ENCODE results near the gene EIF2B2. TPM values are rescaled to one million over a fixed set of nuclear protein-coding genes. Genes with fewer than 3 reads are reported as not detected.

EIF2B2 gene
- total and polyA plus RNA-seq, 2 of the 13 experiments (the other 11 are each of a cell fraction or from before 2014, with no cell fraction given), result 54.4 to 78.6 TPM

DNA sequence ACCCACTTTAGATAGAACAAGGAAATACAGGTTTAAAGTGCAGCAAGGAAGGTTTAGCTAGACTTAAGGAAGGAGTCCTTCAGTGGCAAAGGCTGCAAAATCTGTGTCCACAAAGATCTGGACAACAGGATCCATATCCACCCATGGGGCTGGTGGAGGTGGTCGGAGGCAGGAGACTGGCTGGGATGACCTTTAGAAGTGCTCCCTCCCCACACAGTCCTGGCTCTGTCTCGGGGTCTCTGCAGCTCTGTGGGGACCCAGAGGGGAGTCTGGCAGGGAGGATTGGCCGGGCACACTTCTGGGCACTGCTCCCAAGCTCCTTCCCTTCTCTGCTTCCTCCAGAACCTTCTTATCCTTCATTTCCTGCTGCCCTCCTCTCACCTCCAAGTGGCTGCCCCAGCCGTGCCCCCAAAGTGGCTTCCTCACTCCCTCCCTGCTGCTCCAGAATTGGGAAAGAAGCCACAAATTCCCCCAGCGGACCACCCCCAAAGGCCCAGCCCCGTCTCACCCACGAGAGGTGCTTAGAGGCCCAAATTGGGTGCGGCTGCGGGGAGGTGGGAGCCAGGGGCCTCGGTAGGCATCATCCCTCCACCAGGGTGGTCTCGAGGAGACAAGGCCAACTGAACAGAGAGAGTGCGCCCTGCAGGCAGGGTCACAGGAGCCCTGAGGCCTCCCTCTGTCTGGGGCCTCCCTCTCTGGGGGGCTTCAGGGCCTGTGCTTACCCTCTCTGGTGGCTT, 25.4 kb upstream of the EIF2B2 start:
- FAIRE-seq, result no peak
- peaks cover 51% of the 10 kb centered on the region for H3K4me1 ChIP-seq (ENCODE audit: insufficient read depth, low read length)

More for the DNA sequence above, 25.4 kb upstream of the EIF2B2 start:
- BruUV-seq (replicated peaks), result no TSS peak
- Histone ChIP-seq H3K36me3 (replicated peaks in 1 of 2; ENCODE audit: control insufficient read depth in 1 of 2, insufficient read depth in 2 of 2, low read length in 2 of 2) (no peaks in the 10 kb centered on the region), H3K27ac (ENCODE audit: extremely low read length, insufficient read depth, low read length) (no peak overlapping the region), H3K9ac (ENCODE audit: insufficient read depth, low read depth, low read length) (no peak overlapping the region), H2AFZ (ENCODE audit: low read length) (no peak overlapping the region), H3K9me3 (ENCODE audit: low read length) (no peaks in the 10 kb centered on the region), H3K4me3 (replicated peaks in 1 of 3; ENCODE audit: insufficient read depth in 1 of 3, low read depth in 2 of 3, low read length in 3 of 3) (no peak overlapping the region), H4K20me1 (ENCODE audit: insufficient read depth, low read length) (no peaks in the 10 kb centered on the region), H3K27me3 (ENCODE audit: control insufficient read depth in 1 of 2, insufficient read depth in 2 of 2, low read length in 2 of 2) (peaks cover 0 to 48% of the 10 kb centered on the region in 2 experiments; a peak in 4 of 5 replicates), H3K4me2 (ENCODE audit: low read depth, low read length) (no peak overlapping the region), H3K79me2 (ENCODE audit: insufficient read depth, low read length) (no peaks in the 10 kb centered on the region)
- CTCF ChIA-PET (ENCODE audit: low intra/inter-chr PET ratio, low total read pairs), result no interaction called here
- in situ Hi-C loops (cut with HindIII; ENCODE audit: extremely low pct_ligation_motif_present, low pct_unique_long_range_greater_than_20kb) (no loop called here), intact Hi-C loops (cut with micrococcal nuclease; ENCODE audit: unreplicated experiment) (no loop called here)
- ATAC-seq (no peak), DNase-seq (ENCODE audit: low spot score) (no peak)
- 48% methylated on average over 8 of the region's 12 CpGs for WGBS (ENCODE audit: low lambda C conversion rate)
- POLR2A ChIA-PET, result interaction anchor here (0.7 to 1.2 kb wide), 2 partner anchors 26 kb away, joined by 3 read pairs; no protein-coding TSS in a partner anchor
- no peak for TF ChIP-seq ESRRA (CRISPR knock-in tag; IDR thresholded peaks at IDR 0.05; ENCODE audit: low read depth)
- no peak for TF ChIP-seq RAD51 (IDR thresholded peaks at IDR 0.05; ENCODE audit: borderline replicate concordance)
- no peak for TF ChIP-seq TSC22D2 (CRISPR knock-in tag; IDR thresholded peaks at IDR 0.05; ENCODE audit: borderline replicate concordance)
- TF ChIP-seq, protein P1, sequence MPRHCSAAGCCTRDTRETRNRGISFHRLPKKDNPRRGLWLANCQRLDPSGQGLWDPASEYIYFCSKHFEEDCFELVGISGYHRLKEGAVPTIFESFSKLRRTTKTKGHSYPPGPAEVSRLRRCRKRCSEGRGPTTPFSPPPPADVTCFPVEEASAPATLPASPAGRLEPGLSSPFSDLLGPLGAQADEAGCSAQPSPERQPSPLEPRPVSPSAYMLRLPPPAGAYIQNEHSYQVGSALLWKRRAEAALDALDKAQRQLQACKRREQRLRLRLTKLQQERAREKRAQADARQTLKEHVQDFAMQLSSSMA (CRISPR knock-in tag; IDR thresholded peaks at IDR 0.05), result no peak
- no peak for TF ChIP-seq ZNF746 (CRISPR knock-in tag; IDR thresholded peaks at IDR 0.05)
- TF ChIP-seq KDM1A (CRISPR knock-in tag; IDR thresholded peaks at IDR 0.05), result no peak
- no peak for TF ChIP-seq ARNT2 (CRISPR knock-in tag; IDR thresholded peaks at IDR 0.05; ENCODE audit: low read depth)
- no peak for TF ChIP-seq ZNF781 (CRISPR knock-in tag; IDR thresholded peaks at IDR 0.05; ENCODE audit: borderline replicate concordance, not compliant biosample characterization)
- TF ChIP-seq, protein P2, sequence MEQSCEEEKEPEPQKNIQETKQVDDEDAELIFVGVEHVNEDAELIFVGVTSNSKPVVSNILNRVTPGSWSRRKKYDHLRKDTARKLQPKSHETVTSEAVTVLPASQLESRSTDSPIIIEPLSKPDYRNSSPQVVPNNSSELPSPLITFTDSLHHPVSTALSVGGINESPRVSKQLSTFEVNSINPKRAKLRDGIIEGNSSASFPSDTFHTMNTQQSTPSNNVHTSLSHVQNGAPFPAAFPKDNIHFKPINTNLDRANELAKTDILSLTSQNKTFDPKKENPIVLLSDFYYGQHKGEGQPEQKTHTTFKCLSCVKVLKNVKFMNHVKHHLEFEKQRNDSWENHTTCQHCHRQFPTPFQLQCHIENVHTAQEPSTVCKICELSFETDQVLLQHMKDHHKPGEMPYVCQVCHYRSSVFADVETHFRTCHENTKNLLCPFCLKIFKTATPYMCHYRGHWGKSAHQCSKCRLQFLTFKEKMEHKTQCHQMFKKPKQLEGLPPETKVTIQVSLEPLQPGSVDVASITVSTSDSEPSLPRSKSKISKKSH (CRISPR knock-in tag; IDR thresholded peaks at IDR 0.05; ENCODE audit: borderline replicate concordance), result no peak
- TF ChIP-seq, protein P3, sequence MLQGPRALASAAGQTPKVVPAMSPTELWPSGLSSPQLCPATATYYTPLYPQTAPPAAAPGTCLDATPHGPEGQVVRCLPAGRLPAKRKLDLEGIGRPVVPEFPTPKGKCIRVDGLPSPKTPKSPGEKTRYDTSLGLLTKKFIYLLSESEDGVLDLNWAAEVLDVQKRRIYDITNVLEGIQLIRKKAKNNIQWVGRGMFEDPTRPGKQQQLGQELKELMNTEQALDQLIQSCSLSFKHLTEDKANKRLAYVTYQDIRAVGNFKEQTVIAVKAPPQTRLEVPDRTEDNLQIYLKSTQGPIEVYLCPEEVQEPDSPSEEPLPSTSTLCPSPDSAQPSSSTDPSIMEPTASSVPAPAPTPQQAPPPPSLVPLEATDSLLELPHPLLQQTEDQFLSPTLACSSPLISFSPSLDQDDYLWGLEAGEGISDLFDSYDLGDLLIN (CRISPR knock-in tag; IDR thresholded peaks at IDR 0.05; ENCODE audit: borderline replicate concordance), result no peak
- no peak for TF ChIP-seq REXO4 (CRISPR knock-in tag; IDR thresholded peaks at IDR 0.05; ENCODE audit: borderline replicate concordance)

All from HepG2 (cell line).